Activated CD4-positive, alpha-beta T cell treated with anti-CD3 and anti-CD28 coated beads for 36 hours (primary cell): ENCODE results near the gene ZC3H7A. TPM values are rescaled to one million over a fixed set of nuclear protein-coding genes. Genes with fewer than 3 reads are reported as not detected.

Source experiments
- ATAC-seq: fragments of 200-7000 bp; cut with Tn5 transposase; one replicate; pipeline ENCODE4 v1.10.0; 2021; ENCODE audit warnings: mild to moderate bottlenecking, moderate library complexity
- CTCF ChIA-PET: fragments of 350-600 bp; sonication (Branson Sonifier 250); formaldehyde crosslinking; loops from one replicate; lab custom pipeline; 2021; ENCODE audit warnings: antibody characterized with exemption; lab: Charles Lee
- POLR2A ChIA-PET: fragments of 350-600 bp; sonication (Branson Sonifier 250); formaldehyde crosslinking; loops from one replicate; lab custom pipeline; 2021; ENCODE audit warnings: antibody characterized with exemption, inconsistent platforms; lab: Charles Lee
- DNase-seq: peaks from one replicate; pipeline ENCODE4 v3.0.0-alpha.2; 2020
- H3K27ac Mint-ChIP-seq: one replicate; pipeline ENCODE4 v1.8.0; 2021; ENCODE audit warnings: mixed read lengths
- H3K27me3 Mint-ChIP-seq: one replicate; pipeline ENCODE4 v1.8.0; 2021; ENCODE audit warnings: mixed read lengths
- H3K36me3 Mint-ChIP-seq: one replicate; pipeline ENCODE4 v1.8.0; 2021; ENCODE audit warnings: low read depth, mixed read lengths
- H3K4me1 Mint-ChIP-seq: one replicate; pipeline ENCODE4 v1.8.0; 2021; ENCODE audit warnings: mixed read lengths
- H3K4me3 Mint-ChIP-seq: one replicate; pipeline ENCODE4 v1.8.0; 2021; ENCODE audit warnings: mild to moderate bottlenecking, moderate library complexity, mixed read lengths
- H3K9me3 Mint-ChIP-seq: one replicate; pipeline ENCODE4 v1.8.0; 2021; ENCODE audit warnings: low read depth, mixed read lengths
- intact Hi-C, 2 experiments: fragments of 100-400 bp; cut with DNase I in 1 of 2; cut with micrococcal nuclease in 1 of 2; formaldehyde crosslinking; loops; one replicate each; pipeline versions ENCODE4 v1.14.2 to v1.15.1; 2022 to 2024; cut with DNase I, micrococcal nuclease
- total RNA-seq, 2 experiments: library from RNA; stranded (reverse); gene quantifications; one replicate each; pipeline ENCODE4 v1.2.3, GENCODE V29; 2021

The ZC3H7A gene
- total RNA-seq, 2 experiments from 2014 or later = 74.1 to 95.1 TPM

DNA sequence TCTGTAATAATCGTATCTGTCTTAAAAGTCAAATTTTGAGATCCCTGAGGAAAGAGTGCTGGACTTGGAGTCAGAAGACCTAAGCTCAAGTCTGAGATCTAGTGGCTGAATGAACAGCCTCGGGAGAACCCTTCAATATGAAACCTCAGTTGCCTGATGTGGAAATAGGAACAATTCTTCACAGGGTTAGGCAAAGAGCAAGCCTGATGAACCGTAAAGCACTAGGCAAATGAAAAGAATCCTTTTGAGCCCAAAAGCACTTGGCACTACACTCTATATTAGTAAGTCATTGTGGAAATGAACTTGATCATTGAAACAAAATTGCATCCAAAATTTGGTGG is 74.6 kb downstream of the ZC3H7A start:
- Mint-ChIP-seq H3K27me3 (no peaks in the 10 kb centered on the region), H3K27ac (no peak overlapping the region), H3K9me3 (no peaks in the 10 kb centered on the region), H3K36me3 (peaks cover 25% of the 10 kb centered on the region), H3K4me3 (no peak overlapping the region), H3K4me1 (peaks cover 3% of the 10 kb centered on the region)
- ATAC-seq (no peak), DNase-seq (no peak)
- CTCF ChIA-PET = interaction anchor here (0.8 kb wide), 1 partner anchor 12 kb away, joined by 3 read pairs; no protein-coding TSS in a partner anchor
- intact Hi-C loops = no loop called here
- POLR2A ChIA-PET = no interaction called here

DNA sequence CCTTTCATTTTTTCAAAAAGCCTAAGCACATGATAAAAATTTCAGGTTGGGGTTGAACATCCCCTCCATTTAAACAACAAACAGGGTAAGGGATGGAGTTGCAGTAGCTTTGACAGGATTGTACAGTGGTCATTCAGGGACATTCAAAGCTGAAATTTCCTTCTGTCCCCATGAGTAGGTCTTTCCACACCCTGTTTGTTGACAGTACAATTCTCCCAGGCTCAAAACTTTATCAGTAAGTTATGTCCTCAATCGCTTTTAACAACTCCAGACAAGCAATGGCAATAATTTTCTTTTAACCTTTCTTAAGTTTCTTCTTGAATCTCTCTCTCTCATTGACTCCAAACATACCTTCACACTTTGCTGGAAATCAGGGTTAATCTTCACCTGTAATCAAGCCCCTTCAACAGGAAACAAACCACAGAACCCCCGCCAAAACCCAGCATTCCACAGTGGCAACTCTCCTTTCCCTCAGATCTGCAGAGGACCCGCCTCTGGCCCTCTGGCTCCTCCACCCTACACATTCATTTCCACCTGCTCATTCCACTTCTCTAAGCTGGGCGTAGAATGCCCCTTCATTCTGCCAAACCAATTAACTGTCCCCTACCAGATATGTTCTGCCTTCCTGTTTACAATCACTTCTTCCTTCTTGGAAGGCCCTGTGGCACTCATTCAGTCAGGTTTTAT is 75.1 kb downstream of the ZC3H7A start:
- H3K27ac Mint-ChIP-seq = peak overlapping the region; percentile 45
- intact Hi-C loops = loop anchor here in 1 of 2 experiments (2.0 kb wide), 1 partner anchor 89 kb away; no protein-coding TSS in a partner anchor
- ATAC-seq = no peak
- H3K4me3 Mint-ChIP-seq = no peak overlapping the region
- peaks cover 3% of the 10 kb centered on the region for H3K4me1 Mint-ChIP-seq
- DNase-seq = no peak
- H3K27me3 Mint-ChIP-seq = no peaks in the 10 kb centered on the region
- CTCF ChIA-PET = no interaction called here
- POLR2A ChIA-PET = no interaction called here
- H3K9me3 Mint-ChIP-seq = no peaks in the 10 kb centered on the region
- peaks cover 23% of the 10 kb centered on the region for H3K36me3 Mint-ChIP-seq

DNA sequence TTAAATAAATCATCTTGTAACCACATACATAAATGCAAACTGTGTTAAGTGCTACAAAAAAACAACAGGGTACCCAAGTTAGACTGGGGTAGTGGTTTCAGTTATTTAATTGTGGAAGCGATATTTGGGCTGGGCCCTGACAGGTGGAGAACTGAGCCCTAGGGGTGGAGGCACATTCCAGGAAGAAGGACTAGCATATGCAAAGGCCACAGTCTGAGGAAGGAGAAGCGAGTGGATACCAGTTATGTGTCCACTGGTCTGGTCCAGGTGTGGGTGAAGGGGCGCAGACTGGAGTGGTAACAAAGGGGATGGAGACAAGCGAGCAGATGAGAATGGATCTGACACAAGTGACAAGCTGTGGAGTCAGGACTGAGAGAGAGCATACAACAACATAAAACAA is 77.3 kb downstream of the ZC3H7A start:
- Mint-ChIP-seq H3K27me3 (no peaks in the 10 kb centered on the region), H3K36me3 (peaks cover 19% of the 10 kb centered on the region), H3K4me3 (no peak overlapping the region), H3K27ac (no peak overlapping the region), H3K9me3 (no peaks in the 10 kb centered on the region), H3K4me1 (peaks cover 3% of the 10 kb centered on the region)
- CTCF ChIA-PET = interaction anchor here (0.6 to 2.5 kb wide), 3 partner anchors 12 to 188 kb away, joined by 4 to 7 read pairs (median 5); no protein-coding TSS in a partner anchor
- no peak for ATAC-seq
- DNase-seq = no peak
- POLR2A ChIA-PET = interaction anchor here (1.1 kb wide), 1 partner anchor 9 kb away, joined by 5 read pairs; no protein-coding TSS in a partner anchor
- intact Hi-C loops = loop anchor here in 1 of 2 experiments (2.0 to 10.0 kb wide), 3 partner anchors 91 to 765 kb away; no protein-coding TSS in a partner anchor

DNA sequence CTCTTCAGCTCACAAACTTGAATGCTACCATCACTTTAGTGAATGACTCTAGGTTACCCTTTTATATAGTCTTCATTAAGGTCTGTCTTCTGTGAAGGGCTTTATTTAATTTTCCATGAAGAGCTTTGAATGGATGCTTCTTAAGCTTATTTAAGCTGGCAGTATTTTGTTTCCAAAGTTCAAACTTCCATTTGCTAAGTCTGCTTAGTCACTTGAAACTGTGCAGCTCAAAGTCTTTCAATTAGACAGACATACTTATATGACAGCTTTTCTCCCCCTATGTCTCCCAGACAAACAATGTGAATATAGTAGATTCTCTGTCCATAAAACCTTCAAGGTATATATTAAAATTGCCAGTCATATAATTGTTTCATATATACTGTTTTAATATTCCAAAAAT is 77.9 kb downstream of the ZC3H7A start:
- peaks cover 21% of the 10 kb centered on the region for H3K36me3 Mint-ChIP-seq
- DNase-seq = no peak

DNA sequence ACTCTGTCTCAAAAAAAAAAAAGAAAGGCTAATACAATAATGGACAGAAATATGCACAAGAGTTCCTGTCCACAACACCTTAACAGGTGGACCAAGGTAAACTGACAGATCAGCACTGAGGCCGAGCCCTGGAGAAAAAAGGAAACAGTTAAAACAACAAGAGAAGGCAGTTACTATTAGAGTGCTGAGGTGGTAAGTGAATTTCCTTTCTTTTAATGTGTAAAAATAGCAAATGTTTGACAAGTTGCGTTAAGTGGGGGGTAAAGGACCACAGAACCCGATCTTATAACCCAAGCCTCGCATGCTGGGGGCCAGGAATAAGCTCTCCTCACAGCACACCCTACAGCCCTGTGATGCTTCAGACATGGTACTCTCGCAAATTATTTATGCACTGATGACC is 79.2 kb downstream of the ZC3H7A start:
- Mint-ChIP-seq H3K4me1 (peaks cover 4% of the 10 kb centered on the region), H3K27ac (no peak overlapping the region), H3K27me3 (no peaks in the 10 kb centered on the region), H3K4me3 (no peak overlapping the region), H3K9me3 (no peaks in the 10 kb centered on the region), H3K36me3 (peaks cover 22% of the 10 kb centered on the region)
- no peak for DNase-seq
- intact Hi-C loops = loop anchor here in 1 of 2 experiments (5.0 to 10.0 kb wide), 2 partner anchors 321 to 763 kb away; no protein-coding TSS in a partner anchor
- no peak for ATAC-seq
- ChIA-PET POLR2A (interaction anchor here (0.6 kb wide), 1 partner anchor 213 kb away, joined by 5 read pairs; no protein-coding TSS in a partner anchor), CTCF (interaction anchor here (0.6 to 2.5 kb wide), 6 partner anchors 10 to 186 kb away, joined by 3 to 7 read pairs (median 4); no protein-coding TSS in a partner anchor)

More for the DNA sequence above, 77.9 kb downstream of the ZC3H7A start:
- no peak overlapping the region for H3K4me3 Mint-ChIP-seq
- peaks cover 4% of the 10 kb centered on the region for H3K4me1 Mint-ChIP-seq
- H3K27ac Mint-ChIP-seq = no peak overlapping the region
- CTCF ChIA-PET = interaction anchor here (0.6 to 2.5 kb wide), 6 partner anchors 11 to 756 kb away, joined by 3 to 7 read pairs (median 4); no protein-coding TSS in a partner anchor
- ATAC-seq = no peak
- POLR2A ChIA-PET = interaction anchor here (0.9 to 1.1 kb wide), 2 partner anchors 10 to 925 kb away, joined by 4 to 5 read pairs; no protein-coding TSS in a partner anchor
- H3K27me3 Mint-ChIP-seq = no peaks in the 10 kb centered on the region
- intact Hi-C loops = loop anchor here in 1 of 2 experiments (5.0 to 10.0 kb wide), 2 partner anchors 322 to 764 kb away; no protein-coding TSS in a partner anchor
- no peaks in the 10 kb centered on the region for H3K9me3 Mint-ChIP-seq

DNA sequence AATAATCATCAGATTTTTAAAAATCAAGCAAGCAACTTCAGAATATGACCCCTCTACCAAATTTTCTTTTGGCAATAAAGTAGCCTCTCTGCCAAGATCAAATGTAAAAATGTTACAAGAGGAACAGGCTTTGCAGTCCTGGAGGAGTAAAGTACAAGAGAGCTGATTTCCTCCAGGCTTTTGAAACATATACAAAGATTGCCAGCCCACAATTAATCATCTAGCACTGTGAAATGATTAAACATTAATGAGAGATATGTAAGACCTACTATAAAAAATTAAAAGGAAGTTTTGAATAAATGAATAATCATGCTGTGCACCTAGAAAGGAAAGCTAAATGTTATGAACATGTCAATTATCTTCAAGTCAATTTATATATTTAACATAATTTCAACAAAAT is 80.7 kb downstream of the ZC3H7A start:
- Mint-ChIP-seq H3K4me3 (no peak overlapping the region), H3K4me1 (peaks cover 6% of the 10 kb centered on the region), H3K27ac (no peak overlapping the region), H3K9me3 (no peaks in the 10 kb centered on the region), H3K27me3 (no peaks in the 10 kb centered on the region), H3K36me3 (peaks cover 18% of the 10 kb centered on the region)
- ChIA-PET POLR2A (no interaction called here), CTCF (interaction anchor here (0.7 to 1.7 kb wide), 3 partner anchors 38 to 310 kb away, joined by 3 to 4 read pairs (median 4); no protein-coding TSS in a partner anchor)
- DNase-seq (no peak), ATAC-seq (no peak)
- intact Hi-C loops = loop anchor here in 1 of 2 experiments (5.0 to 10.0 kb wide), 2 partner anchors 319 to 762 kb away; no protein-coding TSS in a partner anchor

DNA sequence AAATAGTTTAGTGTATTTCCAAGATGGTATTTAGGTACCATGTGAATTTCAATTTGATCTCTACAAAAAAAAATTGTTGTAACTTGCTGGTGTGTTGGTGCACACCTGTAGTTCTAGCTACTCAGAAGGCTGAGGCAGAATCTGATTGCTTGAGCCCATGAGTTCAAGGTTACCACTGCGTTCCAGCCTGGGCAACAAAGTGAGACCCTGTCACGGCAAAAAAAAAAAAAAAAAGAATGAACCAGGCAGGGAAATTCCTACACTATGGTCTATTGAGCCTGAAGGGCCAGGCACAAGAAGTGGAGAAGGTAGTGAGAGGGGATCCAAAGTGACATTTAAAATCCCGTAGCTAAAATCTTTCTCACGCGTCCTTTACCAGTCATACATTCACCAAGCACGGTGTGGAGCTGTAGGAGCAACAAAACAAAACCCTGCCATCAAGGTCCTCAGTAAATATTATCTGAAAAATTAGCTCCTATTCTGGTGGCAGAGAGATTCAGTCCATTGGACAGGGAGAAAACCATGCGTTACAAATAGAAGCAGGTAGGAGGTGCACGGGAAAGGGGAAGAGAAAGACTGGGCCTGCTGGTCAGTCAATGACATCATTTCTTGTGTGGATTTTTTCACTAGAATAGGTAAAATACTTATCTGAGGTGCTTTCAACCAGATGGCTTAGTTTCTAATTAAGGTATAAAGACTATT is 81.7 kb downstream of the ZC3H7A start:
- intact Hi-C loops = loop anchor here (2.0 to 10.0 kb wide), 3 partner anchors 318 to 761 kb away; no protein-coding TSS in a partner anchor
- DNase-seq = no peak

DNA sequence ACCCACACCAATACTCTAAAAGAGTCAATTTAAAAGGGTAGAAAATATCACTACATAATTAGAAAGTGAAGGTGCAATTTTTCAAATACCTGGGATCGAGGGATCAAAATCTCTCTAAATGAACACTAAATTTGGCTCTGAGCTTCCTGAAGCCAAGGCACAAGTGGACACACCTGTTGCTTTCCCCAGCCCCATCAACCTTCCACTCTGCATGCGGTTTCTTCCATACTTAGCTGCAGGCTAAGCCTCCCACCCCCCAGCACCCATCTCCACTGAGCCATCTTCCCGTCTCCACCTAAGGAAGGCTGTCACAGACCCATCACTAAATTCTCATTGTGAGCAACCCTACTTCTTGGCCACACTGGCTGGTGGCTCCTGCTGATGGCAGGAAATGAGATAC is 84.9 kb downstream of the ZC3H7A start:
- Mint-ChIP-seq H3K27me3 (no peaks in the 10 kb centered on the region), H3K36me3 (peaks cover 21% of the 10 kb centered on the region), H3K9me3 (no peaks in the 10 kb centered on the region), H3K27ac (no peak overlapping the region), H3K4me1 (peaks cover 4% of the 10 kb centered on the region), H3K4me3 (no peak overlapping the region)
- DNase-seq (no peak), ATAC-seq (no peak)
- intact Hi-C loops = loop anchor here (5.0 to 10.0 kb wide), 2 partner anchors 757 to 760 kb away; no protein-coding TSS in a partner anchor
- ChIA-PET CTCF (interaction anchor here (0.6 to 2.0 kb wide), 8 partner anchors 10 to 748 kb away, joined by 3 to 8 read pairs (median 4); no protein-coding TSS in a partner anchor), POLR2A (no interaction called here)

More for the DNA sequence above, 81.7 kb downstream of the ZC3H7A start:
- no peak for ATAC-seq
- Mint-ChIP-seq H3K4me1 (peaks cover 6% of the 10 kb centered on the region), H3K27ac (no peak overlapping the region), H3K27me3 (no peaks in the 10 kb centered on the region), H3K4me3 (no peak overlapping the region), H3K9me3 (no peaks in the 10 kb centered on the region), H3K36me3 (peaks cover 15% of the 10 kb centered on the region)
- POLR2A ChIA-PET = interaction anchor here (0.6 kb wide), 1 partner anchor 334 kb away, joined by 4 read pairs; no protein-coding TSS in a partner anchor
- CTCF ChIA-PET = interaction anchor here (0.5 to 2.8 kb wide), 25 partner anchors 9 to 762 kb away, joined by 3 to 25 read pairs (median 4); no protein-coding TSS in a partner anchor

DNA sequence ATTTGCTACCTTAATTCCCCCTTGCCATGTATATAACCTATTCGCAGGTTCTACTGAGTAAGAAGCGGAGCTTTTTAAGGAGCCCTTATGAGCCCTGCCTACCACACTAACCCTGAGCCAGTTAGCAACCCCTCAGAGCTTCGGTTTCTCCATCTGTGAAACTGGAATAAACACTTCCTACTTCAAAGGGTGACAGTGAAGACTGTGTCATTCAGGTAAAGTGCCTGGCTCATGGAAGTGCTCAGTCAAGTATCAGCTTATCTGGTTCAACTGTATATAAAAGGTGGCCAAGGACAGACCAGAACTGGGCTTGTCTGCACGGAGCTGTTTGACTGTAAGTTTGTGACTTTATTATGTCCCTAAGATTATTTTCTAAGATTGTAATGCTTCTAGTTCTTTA is 85.4 kb downstream of the ZC3H7A start:
- H3K4me1 Mint-ChIP-seq = peaks cover 4% of the 10 kb centered on the region
- H3K27me3 Mint-ChIP-seq = no peaks in the 10 kb centered on the region
- peak overlapping the region; percentile 1 for H3K27ac Mint-ChIP-seq
- POLR2A ChIA-PET = interaction anchor here (0.5 kb wide), 1 partner anchor 251 kb away, joined by 4 read pairs; no protein-coding TSS in a partner anchor
- intact Hi-C loops = loop anchor here (5.0 to 10.0 kb wide), 2 partner anchors 757 to 759 kb away; no protein-coding TSS in a partner anchor
- ATAC-seq = no peak
- no peaks in the 10 kb centered on the region for H3K9me3 Mint-ChIP-seq
- no peak overlapping the region for H3K4me3 Mint-ChIP-seq
- H3K36me3 Mint-ChIP-seq = peaks cover 22% of the 10 kb centered on the region
- DNase-seq = no peak
- CTCF ChIA-PET = interaction anchor here (0.6 to 2.0 kb wide), 7 partner anchors 10 to 305 kb away, joined by 3 to 8 read pairs (median 4); no protein-coding TSS in a partner anchor

DNA sequence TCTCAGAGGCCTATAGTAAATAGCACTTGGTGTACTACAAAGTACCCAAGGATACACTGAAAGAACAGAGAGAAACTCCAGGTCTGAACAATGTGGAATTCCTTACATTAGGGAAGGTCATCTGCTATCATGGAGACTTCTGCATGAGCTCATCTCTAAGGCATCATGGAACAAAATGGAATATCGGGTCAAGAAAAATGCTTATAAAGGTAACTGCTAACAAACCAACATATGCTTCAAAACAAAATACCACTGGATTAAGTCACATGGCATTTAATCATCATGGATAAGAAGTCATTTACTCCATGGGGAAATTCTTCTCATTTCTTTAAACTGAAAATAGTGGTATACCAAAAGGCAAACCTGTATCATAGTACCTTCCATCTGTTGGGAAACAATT is 88.6 kb downstream of the ZC3H7A start:
- ChIA-PET POLR2A (no interaction called here), CTCF (interaction anchor here (0.6 to 1.5 kb wide), 5 partner anchors 10 to 750 kb away, joined by 3 to 5 read pairs (median 3); no protein-coding TSS in a partner anchor)
- no peaks in the 10 kb centered on the region for H3K27me3 Mint-ChIP-seq
- no peak overlapping the region for H3K27ac Mint-ChIP-seq
- ATAC-seq (no peak), DNase-seq (no peak)
- H3K4me1 Mint-ChIP-seq = peaks cover 8% of the 10 kb centered on the region
- intact Hi-C loops = no loop called here
- no peaks in the 10 kb centered on the region for H3K9me3 Mint-ChIP-seq
- no peak overlapping the region for H3K4me3 Mint-ChIP-seq
- H3K36me3 Mint-ChIP-seq = peaks cover 22% of the 10 kb centered on the region
